ENCODE measurements around the gene DIP2A. TPM values are rescaled to one million over a fixed set of nuclear protein-coding genes. Genes with fewer than 3 reads are reported as not detected.

The DIP2A gene
- total and polyA plus RNA-seq, 2 of the 13 experiments (the other 11 are each of a cell fraction or from before 2014, with no cell fraction given): 18.5 to 37.6 TPM

DNA sequence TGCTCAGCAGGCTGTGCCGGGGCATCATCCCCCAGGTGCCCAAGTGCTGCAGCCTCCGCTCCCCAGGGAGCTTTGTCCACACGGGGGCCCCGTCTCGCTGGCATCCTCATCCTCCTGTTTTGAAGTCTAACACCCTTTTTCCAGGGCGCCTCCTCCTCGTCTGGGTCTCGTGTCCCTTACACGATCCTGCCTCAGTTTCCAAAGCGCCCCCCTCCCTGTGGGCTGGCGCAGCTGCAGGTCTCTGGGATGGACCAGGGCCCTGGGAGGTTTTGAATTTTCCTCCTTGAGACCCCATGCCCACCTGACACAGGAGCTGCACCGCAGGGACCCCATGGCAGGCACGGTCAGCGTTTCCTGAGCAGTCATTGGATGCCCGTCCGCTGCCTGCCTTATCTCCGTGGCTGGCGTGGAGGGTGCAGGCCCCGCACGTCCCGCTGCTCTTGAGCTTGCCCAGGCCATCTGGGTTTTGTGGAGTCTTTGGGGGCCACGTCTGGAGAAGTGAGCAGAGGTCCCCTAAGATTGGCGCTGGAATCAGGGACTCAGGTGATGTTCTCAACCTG is 37.4 kb upstream of the DIP2A start:
- H3K79me2 ChIP-seq (ENCODE audit: insufficient read depth, low read length): no peaks in the 10 kb centered on the region
- no peak overlapping the region for H3K9ac ChIP-seq (ENCODE audit: insufficient read depth, low read depth, low read length)
- no peak overlapping the region for H2AFZ ChIP-seq (ENCODE audit: low read length)
- H3K27ac ChIP-seq (ENCODE audit: extremely low read length, insufficient read depth, low read length): no peak overlapping the region
- BruUV-seq (replicated peaks): no TSS peak
- peaks cover 8 to 16% of the 10 kb centered on the region in 2 experiments; a peak in 3 of 5 replicates for H3K36me3 ChIP-seq (replicated peaks in 1 of 2; ENCODE audit: control insufficient read depth in 1 of 2, insufficient read depth in 2 of 2, low read length in 2 of 2)
- intact Hi-C loops (cut with micrococcal nuclease; ENCODE audit: unreplicated experiment): no loop called here
- 0 out of 2 replicates have a peak, but pooled peaks have one; percentile 11 for TF ChIP-seq STAG1 (CRISPR knock-in tag; IDR thresholded peaks at IDR 0.05)
- TF ChIP-seq, protein P1, sequence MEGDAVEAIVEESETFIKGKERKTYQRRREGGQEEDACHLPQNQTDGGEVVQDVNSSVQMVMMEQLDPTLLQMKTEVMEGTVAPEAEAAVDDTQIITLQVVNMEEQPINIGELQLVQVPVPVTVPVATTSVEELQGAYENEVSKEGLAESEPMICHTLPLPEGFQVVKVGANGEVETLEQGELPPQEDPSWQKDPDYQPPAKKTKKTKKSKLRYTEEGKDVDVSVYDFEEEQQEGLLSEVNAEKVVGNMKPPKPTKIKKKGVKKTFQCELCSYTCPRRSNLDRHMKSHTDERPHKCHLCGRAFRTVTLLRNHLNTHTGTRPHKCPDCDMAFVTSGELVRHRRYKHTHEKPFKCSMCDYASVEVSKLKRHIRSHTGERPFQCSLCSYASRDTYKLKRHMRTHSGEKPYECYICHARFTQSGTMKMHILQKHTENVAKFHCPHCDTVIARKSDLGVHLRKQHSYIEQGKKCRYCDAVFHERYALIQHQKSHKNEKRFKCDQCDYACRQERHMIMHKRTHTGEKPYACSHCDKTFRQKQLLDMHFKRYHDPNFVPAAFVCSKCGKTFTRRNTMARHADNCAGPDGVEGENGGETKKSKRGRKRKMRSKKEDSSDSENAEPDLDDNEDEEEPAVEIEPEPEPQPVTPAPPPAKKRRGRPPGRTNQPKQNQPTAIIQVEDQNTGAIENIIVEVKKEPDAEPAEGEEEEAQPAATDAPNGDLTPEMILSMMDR (CRISPR knock-in tag; IDR thresholded peaks at IDR 0.05): 0 out of 2 replicates have a peak, but pooled peaks have one; percentile 10
- no peak for TF ChIP-seq ZNF772 (CRISPR knock-in tag; IDR thresholded peaks at IDR 0.05)
- H3K4me3 ChIP-seq (replicated peaks in 1 of 3; ENCODE audit: insufficient read depth in 1 of 3, low read depth in 2 of 3, low read length in 3 of 3): no peak overlapping the region
- H4K20me1 ChIP-seq (ENCODE audit: insufficient read depth, low read length): no peaks in the 10 kb centered on the region
- no peaks in the 10 kb centered on the region for H3K27me3 ChIP-seq (ENCODE audit: control insufficient read depth in 1 of 2, insufficient read depth in 2 of 2, low read length in 2 of 2)
- in situ Hi-C loops (cut with HindIII; ENCODE audit: extremely low pct_ligation_motif_present, low pct_unique_long_range_greater_than_20kb): no loop called here
- ATAC-seq (no peak), DNase-seq (ENCODE audit: low spot score) (no peak), FAIRE-seq (no peak)
- H3K4me1 ChIP-seq (ENCODE audit: insufficient read depth, low read length): no peaks in the 10 kb centered on the region
- ChIA-PET POLR2A (no interaction called here), CTCF (ENCODE audit: low intra/inter-chr PET ratio, low total read pairs) (no interaction called here)
- H3K4me2 ChIP-seq (ENCODE audit: low read depth, low read length): no peak overlapping the region
- WGBS (ENCODE audit: low lambda C conversion rate): 95% methylated on average over 17 of the region's 23 CpGs
- H3K9me3 ChIP-seq (ENCODE audit: low read length): no peaks in the 10 kb centered on the region

DNA sequence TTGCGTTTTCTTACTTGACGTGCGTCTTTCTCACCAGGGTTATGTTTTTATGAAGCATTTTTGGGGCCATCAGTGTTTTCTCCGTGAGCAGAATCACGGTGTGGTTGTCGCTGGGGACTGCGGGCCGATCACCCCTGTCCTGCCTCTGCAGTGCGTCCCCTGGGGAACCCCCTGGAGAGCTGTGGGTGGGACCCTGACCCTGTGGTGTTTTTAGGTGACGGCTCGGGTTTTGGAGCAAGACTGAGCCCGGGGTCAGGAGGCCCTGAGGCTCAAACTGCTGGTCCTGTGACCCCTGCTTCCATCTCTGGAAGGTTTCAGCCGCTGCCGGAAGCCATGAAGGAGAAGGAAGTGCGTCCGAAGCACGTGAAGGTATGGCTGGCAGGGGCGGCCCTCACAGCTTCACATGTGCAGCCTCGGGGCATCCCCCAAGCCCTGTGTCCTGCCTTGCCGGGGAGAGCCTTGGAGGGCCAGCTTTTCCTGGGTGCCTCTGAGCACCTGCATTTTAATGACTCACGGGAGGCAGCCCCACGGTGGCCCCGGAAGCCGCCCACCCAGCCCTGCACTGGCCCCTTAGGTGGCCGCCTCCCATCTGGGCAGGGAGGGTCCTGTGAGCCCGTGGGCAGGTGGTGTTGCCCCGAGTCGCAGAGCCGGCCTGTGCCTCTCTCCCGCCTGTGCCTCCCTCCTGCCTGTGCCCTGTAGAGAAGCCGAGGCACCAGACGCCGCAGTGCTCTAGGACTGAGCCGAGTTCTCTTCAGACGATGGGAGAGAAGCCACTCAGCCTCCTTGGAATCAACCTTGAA is 36.7 kb upstream of the DIP2A start:
- ATAC-seq: no peak
- no peak overlapping the region for H3K4me3 ChIP-seq (replicated peaks in 1 of 3; ENCODE audit: insufficient read depth in 1 of 3, low read depth in 2 of 3, low read length in 3 of 3)
- no peaks in the 10 kb centered on the region for H3K9me3 ChIP-seq (ENCODE audit: low read length)
- in situ Hi-C loops (cut with HindIII; ENCODE audit: extremely low pct_ligation_motif_present, low pct_unique_long_range_greater_than_20kb): no loop called here
- no peak for FAIRE-seq
- H4K20me1 ChIP-seq (ENCODE audit: insufficient read depth, low read length): no peaks in the 10 kb centered on the region
- no peaks in the 10 kb centered on the region for H3K27me3 ChIP-seq (ENCODE audit: control insufficient read depth in 1 of 2, insufficient read depth in 2 of 2, low read length in 2 of 2)
- H3K27ac ChIP-seq (ENCODE audit: extremely low read length, insufficient read depth, low read length): no peak overlapping the region
- H3K4me1 ChIP-seq (ENCODE audit: insufficient read depth, low read length): no peaks in the 10 kb centered on the region
- BruUV-seq (replicated peaks): no TSS peak
- no peak for DNase-seq (ENCODE audit: low spot score)
- intact Hi-C loops (cut with micrococcal nuclease; ENCODE audit: unreplicated experiment): no loop called here
- H3K9ac ChIP-seq (ENCODE audit: insufficient read depth, low read depth, low read length): no peak overlapping the region
- ChIA-PET CTCF (ENCODE audit: low intra/inter-chr PET ratio, low total read pairs) (no interaction called here), POLR2A (no interaction called here)
- TF ChIP-seq GPN1 (CRISPR knock-in tag; IDR thresholded peaks at IDR 0.05; ENCODE audit: borderline replicate concordance): no peak
- no peak for TF ChIP-seq SIN3A (IDR thresholded peaks at IDR 0.05; ENCODE audit: borderline replicate concordance, low read depth, low read length)
- no peak for TF ChIP-seq GATA4 (IDR thresholded peaks at IDR 0.05; ENCODE audit: borderline replicate concordance, low read depth)
- H3K36me3 ChIP-seq (replicated peaks in 1 of 2; ENCODE audit: control insufficient read depth in 1 of 2, insufficient read depth in 2 of 2, low read length in 2 of 2): peaks cover 5 to 16% of the 10 kb centered on the region in 2 experiments; a peak in 2 of 5 replicates
- H2AFZ ChIP-seq (ENCODE audit: low read length): no peak overlapping the region
- no peaks in the 10 kb centered on the region for H3K79me2 ChIP-seq (ENCODE audit: insufficient read depth, low read length)
- WGBS (ENCODE audit: low lambda C conversion rate): 97% methylated on average over 25 of the region's 35 CpGs
- H3K4me2 ChIP-seq (ENCODE audit: low read depth, low read length): no peak overlapping the region

Data from HepG2 (cell line).